Activated T-helper 17 cell treated with anti-CD3 and anti-CD28 coated beads, Interleukin-2, amount 50 U/mL, for 72 hours (primary cell): ENCODE measurements around the gene SEZ6L2. TPM values are rescaled to one million over a fixed set of nuclear protein-coding genes. Genes with fewer than 3 reads are reported as not detected.
A peak's percentile ranks its signal among the peaks of the same experiment; 100 is the strongest.
"Not testable (repeated sequence)": the region's sequence is repeated elsewhere in the genome, so short reads cannot be mapped to it uniquely, and the experiment has no call there.

ENCODE experiments used
- ATAC-seq: fragments of 150-1000 bp; cut with Tn5 transposase; replicated peaks from 2 replicates; pipeline ENCODE4 v1.10.0; 2021; ENCODE audit warnings: mild to moderate bottlenecking, moderate library complexity
- H3K27ac Mint-ChIP-seq: one replicate; pipeline ENCODE4 v1.8.0; 2022; ENCODE audit warnings: mixed read lengths
- H3K27me3 Mint-ChIP-seq: one replicate; pipeline ENCODE4 v1.8.0; 2022; ENCODE audit warnings: mixed read lengths
- H3K36me3 Mint-ChIP-seq: one replicate; pipeline ENCODE4 v1.8.0; 2022; ENCODE audit warnings: low read depth, mild to moderate bottlenecking, mixed read lengths
- H3K4me1 Mint-ChIP-seq: one replicate; pipeline ENCODE4 v1.8.0; 2022; ENCODE audit warnings: mixed read lengths
- H3K4me3 Mint-ChIP-seq: one replicate; pipeline ENCODE4 v1.8.0; 2022; ENCODE audit warnings: mild to moderate bottlenecking, mixed read lengths
- H3K9me3 Mint-ChIP-seq: one replicate; pipeline ENCODE4 v1.8.0; 2022; ENCODE audit warnings: mixed read lengths
- total RNA-seq, 2 donors: library from RNA; stranded (reverse); gene quantifications; one replicate each; pipeline ENCODE4 v1.2.3, GENCODE V29; 2022

The SEZ6L2 gene
- total RNA-seq, 2 donors from 2014 or later = 0.56 TPM; not detected in 1

DNA sequence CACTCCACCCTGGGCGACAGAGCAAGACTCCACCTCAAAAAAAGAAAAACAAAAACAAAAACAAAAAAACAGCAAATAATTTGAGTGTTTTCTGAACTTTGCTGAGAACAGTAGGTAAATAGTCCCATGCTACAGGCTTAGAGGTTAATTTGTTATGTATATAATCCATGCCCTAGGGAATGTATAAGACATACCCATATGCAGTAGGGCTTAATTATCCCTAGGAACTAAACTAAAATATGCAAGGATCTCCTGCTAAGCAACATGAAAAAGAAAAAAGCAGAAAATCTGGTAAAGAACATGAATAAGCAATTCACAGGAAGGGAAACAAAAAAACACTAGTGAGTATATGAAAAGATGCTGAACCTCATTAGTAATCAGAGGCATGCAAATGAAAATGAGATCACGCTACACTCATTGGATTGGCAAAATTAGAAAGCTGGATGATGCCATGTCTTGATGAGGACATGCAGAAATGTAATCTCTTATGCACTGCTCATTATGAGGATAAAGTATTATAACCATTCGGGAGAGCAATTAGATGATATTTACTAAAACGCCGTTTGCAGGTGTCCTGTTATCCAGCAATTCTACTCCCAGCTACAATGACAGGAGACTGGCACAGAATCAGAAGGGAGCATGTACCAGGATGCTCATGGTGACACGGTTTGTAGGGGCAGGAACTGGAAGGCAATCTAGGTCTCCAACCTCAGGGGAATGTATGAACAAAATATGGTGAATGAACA lies 21.1 kb upstream of the SEZ6L2 start:
- Mint-ChIP-seq H3K36me3 (peaks cover 92% of the 10 kb centered on the region), H3K9me3 (no peaks in the 10 kb centered on the region), H3K4me3 (no peak overlapping the region), H3K27ac (no peak overlapping the region), H3K27me3 (no peaks in the 10 kb centered on the region), H3K4me1 (peaks cover 7% of the 10 kb centered on the region)
- ATAC-seq = no peak

DNA sequence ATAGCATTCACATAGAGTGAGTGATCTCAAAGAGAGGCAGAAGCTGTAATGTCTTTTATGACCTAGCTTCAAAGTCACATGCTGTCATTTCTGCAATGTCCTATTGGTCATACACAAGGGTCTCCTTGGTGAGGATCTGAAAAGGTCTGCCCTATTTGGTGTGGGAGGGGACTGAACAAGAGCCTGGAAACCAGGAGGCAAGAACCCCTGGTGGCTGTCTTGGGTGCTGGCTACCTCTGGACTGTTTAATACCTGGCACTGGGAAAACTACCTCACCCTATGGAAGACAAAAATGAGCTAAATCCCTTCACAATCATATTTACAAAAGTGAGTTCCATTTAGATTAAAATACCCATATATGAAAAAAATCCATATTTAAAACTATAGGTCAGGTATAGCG lies 17.6 kb upstream of the SEZ6L2 start:
- Mint-ChIP-seq H3K27me3 (no peaks in the 10 kb centered on the region), H3K4me1 (no peaks in the 10 kb centered on the region), H3K4me3 (no peak overlapping the region), H3K9me3 (no peaks in the 10 kb centered on the region), H3K27ac (no peak overlapping the region), H3K36me3 (peaks cover 84% of the 10 kb centered on the region)
- ATAC-seq = no peak

DNA sequence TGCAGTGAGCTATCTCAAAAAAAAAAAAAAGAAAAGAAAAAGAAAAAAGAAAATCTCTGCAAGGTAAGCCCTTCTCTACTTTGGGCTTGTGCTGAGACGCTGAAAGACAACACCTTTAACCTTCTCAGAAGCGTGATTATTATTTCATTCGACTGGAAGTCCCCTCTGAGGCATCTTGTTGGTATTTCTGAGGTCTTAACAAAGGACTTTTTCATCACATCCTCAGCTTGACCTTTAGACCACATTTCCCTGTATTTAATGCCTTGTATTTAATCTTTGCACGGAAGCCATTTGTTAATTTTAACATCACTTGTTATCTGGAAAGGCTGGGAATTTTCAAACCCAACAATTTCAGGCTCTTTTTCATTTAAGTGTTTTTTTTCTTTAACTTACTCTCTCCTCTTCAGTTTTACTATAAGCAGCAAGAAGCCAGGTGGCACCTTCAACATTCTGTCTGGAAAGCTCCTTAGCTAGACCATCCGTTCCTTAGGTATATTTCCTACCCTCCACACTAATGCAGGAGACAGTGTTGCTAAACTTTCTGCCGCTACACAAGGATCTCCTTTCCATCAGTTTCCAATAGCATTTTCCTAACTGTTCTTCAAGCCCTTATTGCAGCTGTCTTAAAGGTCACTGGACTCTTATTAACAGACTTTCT lies 16.4 kb upstream of the SEZ6L2 start:
- no peak for ATAC-seq

DNA sequence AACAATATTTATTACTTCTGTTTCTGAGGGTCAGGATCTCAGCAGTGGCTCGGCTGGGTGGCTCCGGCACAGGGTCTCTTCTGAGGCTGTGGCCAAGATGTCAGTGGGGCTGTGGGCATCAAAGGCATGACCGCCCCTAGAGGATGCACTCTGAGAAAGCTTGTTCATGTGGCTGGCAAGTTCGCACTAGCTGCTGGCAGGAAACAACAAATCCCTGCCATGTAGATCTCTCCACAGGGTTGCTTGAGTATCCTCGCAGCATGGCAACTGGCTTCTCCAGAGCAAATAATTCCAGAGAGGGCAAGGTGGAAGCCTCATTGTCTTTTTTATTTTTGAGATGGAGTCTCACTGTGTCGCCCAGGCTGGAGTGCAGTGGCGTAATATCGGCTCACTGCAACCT lies 14.2 kb upstream of the SEZ6L2 start:
- H3K27ac Mint-ChIP-seq = no peak overlapping the region
- H3K4me3 Mint-ChIP-seq = no peak overlapping the region
- H3K36me3 Mint-ChIP-seq = peaks cover 51% of the 10 kb centered on the region
- no peaks in the 10 kb centered on the region for H3K4me1 Mint-ChIP-seq
- no peak for ATAC-seq
- no peaks in the 10 kb centered on the region for H3K9me3 Mint-ChIP-seq
- H3K27me3 Mint-ChIP-seq = no peaks in the 10 kb centered on the region

More for the DNA sequence above, 16.4 kb upstream of the SEZ6L2 start:
- H3K4me3 Mint-ChIP-seq = no peak overlapping the region
- no peaks in the 10 kb centered on the region for H3K4me1 Mint-ChIP-seq
- no peaks in the 10 kb centered on the region for H3K27me3 Mint-ChIP-seq
- H3K27ac Mint-ChIP-seq = no peak overlapping the region
- H3K9me3 Mint-ChIP-seq = no peaks in the 10 kb centered on the region
- H3K36me3 Mint-ChIP-seq = peaks cover 71% of the 10 kb centered on the region

DNA sequence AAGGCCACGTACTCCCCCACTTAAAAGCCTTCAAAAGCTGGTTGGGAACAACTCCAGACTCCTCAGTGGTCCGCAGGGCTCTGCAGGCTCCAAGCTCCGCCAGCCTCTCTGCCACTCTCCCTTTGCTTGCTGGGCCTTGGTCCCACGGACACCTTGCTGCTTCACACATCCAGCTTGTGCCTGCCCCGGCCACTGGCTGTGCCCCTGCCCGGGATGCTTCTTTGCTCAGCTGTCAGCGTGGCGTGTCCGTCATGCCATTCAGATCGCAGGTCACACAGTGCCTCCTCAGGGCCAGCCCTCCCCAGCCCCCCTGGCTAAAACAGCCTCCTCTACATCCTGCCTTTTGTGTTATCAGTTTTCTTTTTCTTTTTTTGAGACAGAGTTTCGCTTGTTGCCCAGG lies 12.7 kb upstream of the SEZ6L2 start:
- ATAC-seq = no peak
- no peaks in the 10 kb centered on the region for H3K9me3 Mint-ChIP-seq
- H3K4me1 Mint-ChIP-seq = no peaks in the 10 kb centered on the region
- no peaks in the 10 kb centered on the region for H3K27me3 Mint-ChIP-seq
- H3K36me3 Mint-ChIP-seq = peaks cover 43% of the 10 kb centered on the region
- H3K27ac Mint-ChIP-seq = peak overlapping the region; percentile 70
- no peak overlapping the region for H3K4me3 Mint-ChIP-seq

DNA sequence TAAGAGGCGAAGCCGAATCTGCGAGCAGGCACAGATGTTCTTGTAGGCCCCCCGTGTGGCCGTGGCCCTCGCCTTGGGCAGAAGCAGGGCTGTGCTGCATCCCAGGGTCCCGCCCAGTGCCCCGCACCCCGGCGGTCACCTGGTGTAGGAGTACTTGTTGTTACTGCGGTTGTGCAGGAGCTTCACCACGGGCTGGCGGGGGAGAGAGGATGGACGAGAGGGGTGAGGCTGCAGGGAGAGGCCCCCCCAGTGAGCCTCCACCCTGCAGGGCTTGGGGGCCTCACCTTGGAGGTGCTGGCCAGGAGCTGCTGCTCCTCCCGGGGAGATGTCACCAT lies 12.3 kb upstream of the SEZ6L2 start:
- Mint-ChIP-seq H3K27ac (no peak overlapping the region), H3K36me3 (peaks cover 38% of the 10 kb centered on the region), H3K27me3 (no peaks in the 10 kb centered on the region), H3K9me3 (no peaks in the 10 kb centered on the region), H3K4me1 (no peaks in the 10 kb centered on the region), H3K4me3 (no peak overlapping the region)
- ATAC-seq = no peak

DNA sequence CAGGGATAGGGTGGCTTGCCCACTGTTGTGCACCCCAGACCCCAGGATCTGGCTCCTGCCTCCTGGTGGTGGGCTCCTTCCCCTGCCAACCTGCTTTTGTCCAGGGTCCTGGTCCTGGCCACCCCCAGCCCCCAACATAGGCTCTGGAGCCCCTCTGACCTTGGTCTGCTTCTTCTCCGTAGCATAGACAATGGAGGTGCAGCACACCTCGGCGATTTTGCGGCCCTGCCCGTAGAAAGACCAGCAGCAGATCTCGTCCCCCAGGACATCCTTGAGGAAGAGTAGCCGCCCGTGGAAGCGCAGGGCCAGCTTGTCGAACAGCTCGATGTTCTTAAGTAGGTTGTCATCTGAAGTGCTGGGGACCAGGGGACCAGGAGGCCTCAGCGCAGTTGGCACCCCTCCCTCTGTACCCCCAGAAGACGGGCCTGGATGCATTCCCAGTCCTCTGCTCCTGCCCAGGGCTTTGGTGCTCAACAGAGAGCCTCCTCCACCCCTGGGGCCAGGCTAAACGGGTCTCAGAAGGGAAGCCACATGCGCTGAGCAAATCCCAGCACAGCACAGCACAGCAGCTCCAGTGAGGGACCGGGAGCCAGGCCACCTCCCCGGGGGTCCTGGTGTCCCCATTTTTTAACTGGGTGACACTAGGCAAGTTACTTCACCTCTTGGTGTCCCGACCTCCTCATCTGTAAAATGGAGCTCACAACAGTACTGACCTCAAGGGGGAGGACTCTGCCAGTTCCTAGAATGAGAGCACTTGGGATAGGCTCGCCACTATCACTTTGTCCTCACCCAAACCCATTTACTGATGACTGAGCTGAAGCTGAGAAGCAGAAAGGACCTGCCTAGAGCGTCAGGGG lies 11.7 kb upstream of the SEZ6L2 start:
- H3K27ac Mint-ChIP-seq = no peak overlapping the region
- no peaks in the 10 kb centered on the region for H3K4me1 Mint-ChIP-seq
- H3K27me3 Mint-ChIP-seq = no peaks in the 10 kb centered on the region
- no peak for ATAC-seq
- no peak overlapping the region for H3K4me3 Mint-ChIP-seq
- H3K9me3 Mint-ChIP-seq = no peaks in the 10 kb centered on the region
- H3K36me3 Mint-ChIP-seq = peaks cover 32% of the 10 kb centered on the region

DNA sequence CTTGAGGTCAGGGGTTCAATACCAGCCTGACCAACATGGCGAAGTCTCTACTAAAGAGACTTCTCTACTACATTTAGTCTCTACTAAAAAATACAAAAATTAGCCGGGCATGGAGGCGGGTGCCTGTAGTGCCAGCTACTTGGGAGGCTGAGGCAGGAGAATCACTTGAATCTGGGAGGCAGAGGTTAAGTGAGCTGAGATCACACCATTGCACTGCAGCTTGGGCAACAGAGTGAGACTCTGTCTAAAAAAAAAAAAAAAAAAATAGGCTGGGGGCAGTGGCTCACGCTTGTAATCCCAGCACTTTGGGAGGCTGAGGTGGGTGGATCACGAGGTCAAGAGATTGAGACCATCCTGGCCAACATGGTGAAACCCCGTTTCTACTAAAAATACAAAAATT lies 10.5 kb upstream of the SEZ6L2 start:
- peaks cover 20% of the 10 kb centered on the region for H3K36me3 Mint-ChIP-seq
- H3K4me3 Mint-ChIP-seq, H3K9me3 Mint-ChIP-seq, H3K4me1 Mint-ChIP-seq, H3K27me3 Mint-ChIP-seq, H3K27ac Mint-ChIP-seq, ATAC-seq: not testable (repeated sequence)

DNA sequence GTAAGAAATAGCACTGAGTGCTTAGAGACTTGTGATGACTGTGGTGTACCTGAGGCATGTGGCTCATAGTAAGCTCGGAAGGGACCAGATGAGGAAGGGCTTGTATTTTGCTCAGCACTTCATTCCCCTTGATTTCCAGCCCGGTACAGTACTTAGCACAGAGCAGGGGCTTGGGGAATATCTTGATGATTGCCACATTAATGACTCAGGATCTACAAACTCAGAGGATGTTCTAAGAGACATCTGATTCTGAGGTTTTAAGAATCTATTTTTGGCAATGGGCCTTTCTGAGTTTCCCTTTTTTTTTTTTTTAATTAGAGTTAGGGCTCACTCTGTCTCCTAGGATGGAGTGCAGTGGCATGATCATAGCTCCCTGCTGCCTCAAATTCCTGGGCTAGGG lies 10.0 kb upstream of the SEZ6L2 start:
- no peaks in the 10 kb centered on the region for H3K9me3 Mint-ChIP-seq

DNA sequence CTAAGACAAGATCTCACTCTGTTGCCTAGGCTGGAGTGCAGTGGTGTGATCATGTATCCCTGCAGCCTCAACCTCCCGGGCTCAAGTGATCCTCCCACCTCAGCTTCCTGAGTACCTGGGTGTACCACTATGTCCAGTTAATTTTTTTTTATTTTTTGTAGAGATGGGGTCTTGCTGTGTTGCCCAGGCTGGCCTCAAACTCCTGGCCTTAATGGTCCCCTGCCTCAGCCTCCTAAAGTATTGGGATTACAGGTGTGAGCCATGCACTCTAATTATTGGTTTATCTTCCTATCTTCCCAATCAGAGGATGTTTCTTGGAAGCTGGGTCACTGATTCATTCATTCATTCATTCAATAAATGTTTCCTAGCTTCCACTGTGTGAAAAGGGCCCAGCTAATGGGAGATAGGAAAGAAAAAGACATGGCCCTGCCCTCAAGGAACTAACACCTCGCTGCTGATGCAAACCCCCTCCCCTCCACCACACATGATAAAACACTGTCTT lies 9.4 kb upstream of the SEZ6L2 start:
- Mint-ChIP-seq H3K36me3 (peaks cover 10% of the 10 kb centered on the region), H3K9me3 (no peaks in the 10 kb centered on the region)

More for the DNA sequence above, 10.0 kb upstream of the SEZ6L2 start:
- peaks cover 16% of the 10 kb centered on the region for H3K36me3 Mint-ChIP-seq
- H3K27me3 Mint-ChIP-seq = no peaks in the 10 kb centered on the region
- no peaks in the 10 kb centered on the region for H3K4me1 Mint-ChIP-seq
- H3K4me3 Mint-ChIP-seq = no peak overlapping the region
- H3K27ac Mint-ChIP-seq = no peak overlapping the region
- no peak for ATAC-seq

DNA sequence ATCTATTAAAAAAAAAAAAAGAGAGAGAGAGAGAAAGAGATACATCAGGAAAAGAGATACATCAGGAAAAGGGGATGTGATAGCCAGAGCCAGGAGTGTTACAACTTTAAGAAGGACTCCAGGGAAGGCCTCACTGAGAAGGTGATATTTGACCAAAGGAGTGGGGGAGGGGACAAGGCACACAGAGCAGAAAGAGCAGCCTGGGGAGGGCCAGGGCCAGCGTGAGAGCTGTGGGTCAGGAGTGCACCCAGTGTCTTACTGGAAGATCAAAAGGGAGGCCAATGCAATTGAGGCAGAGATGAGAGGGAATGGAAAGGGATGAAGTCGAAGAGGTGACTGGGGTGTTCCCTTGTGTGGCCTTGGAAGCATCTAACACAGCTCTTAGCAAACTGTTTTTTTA lies 8.6 kb upstream of the SEZ6L2 start:
- Mint-ChIP-seq H3K27me3 (no peaks in the 10 kb centered on the region), H3K36me3 (peaks cover 2% of the 10 kb centered on the region), H3K27ac (peak overlapping the region; percentile 24), H3K4me3 (no peak overlapping the region), H3K4me1 (peaks cover 5% of the 10 kb centered on the region), H3K9me3 (no peaks in the 10 kb centered on the region)
- no peak for ATAC-seq

More for the DNA sequence above, 9.4 kb upstream of the SEZ6L2 start:
- Mint-ChIP-seq H3K27ac (no peak overlapping the region), H3K4me3 (no peak overlapping the region), H3K4me1 (peaks cover under 1% of the 10 kb centered on the region), H3K27me3 (no peaks in the 10 kb centered on the region)
- no peak for ATAC-seq

DNA sequence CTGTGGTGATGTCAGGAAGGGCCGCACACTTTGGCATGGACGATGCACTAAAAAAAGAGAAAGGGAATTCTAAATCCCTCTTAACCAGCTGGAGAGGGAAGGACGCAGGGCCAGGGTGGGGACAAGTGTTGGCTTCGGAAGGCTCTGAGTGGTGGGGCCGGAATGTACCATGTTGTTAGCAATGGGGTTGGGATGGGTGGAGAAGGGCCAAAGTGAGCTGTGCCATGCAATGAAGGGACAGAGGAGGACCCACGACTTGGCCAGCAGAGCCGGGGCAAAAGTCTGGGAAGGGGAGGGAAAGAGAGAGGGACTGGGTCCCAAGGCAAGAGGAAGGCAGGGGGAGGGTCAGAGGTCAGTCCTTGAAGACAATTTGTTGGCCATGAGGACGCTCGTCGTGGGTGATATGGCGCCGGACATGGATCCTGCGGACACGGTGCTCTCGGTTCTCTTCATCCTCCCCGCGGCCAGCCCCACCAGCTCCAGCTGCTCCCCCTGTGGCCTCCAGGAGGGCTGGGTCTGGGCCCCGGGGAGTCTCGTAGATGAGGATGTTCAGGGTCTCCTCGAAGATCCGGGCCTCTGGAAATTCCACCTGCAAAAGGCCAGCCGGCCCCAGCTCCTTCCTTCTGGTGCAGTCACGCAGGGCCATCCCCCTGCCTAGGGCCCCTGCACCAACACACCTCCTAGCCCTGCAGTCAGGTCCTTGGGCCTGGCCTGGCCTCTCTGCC lies 7.3 kb upstream of the SEZ6L2 start:
- H3K9me3 Mint-ChIP-seq = no peaks in the 10 kb centered on the region

DNA sequence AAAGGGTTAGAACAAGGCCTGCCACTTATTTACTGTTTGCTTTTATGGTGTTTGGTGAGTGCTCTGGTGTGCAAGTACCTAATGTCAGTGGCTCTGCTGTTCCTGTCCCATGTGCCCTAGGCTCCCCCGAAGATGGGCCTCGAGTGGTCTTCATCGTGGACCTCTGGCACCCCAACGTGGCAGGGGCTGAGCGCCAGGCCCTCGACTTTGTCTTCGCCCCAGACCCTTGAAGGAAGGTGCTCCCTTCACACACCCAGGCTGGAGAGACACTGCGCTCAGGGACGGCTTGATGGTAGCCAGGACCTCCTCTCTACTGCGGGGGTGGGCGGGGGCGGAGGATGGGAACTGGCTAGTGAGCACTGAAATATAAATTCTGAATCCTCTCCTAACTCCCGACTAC lies 6.3 kb upstream of the SEZ6L2 start:
- Mint-ChIP-seq H3K9me3 (no peaks in the 10 kb centered on the region), H3K27me3 (peaks cover 1% of the 10 kb centered on the region), H3K4me1 (peaks cover 9% of the 10 kb centered on the region), H3K4me3 (no peak overlapping the region), H3K36me3 (no peaks in the 10 kb centered on the region), H3K27ac (no peak overlapping the region)
- no peak for ATAC-seq

More for the DNA sequence above, 7.3 kb upstream of the SEZ6L2 start:
- H3K36me3 Mint-ChIP-seq = no peaks in the 10 kb centered on the region
- ATAC-seq = no peak
- no peaks in the 10 kb centered on the region for H3K27me3 Mint-ChIP-seq
- peaks cover 5% of the 10 kb centered on the region for H3K4me1 Mint-ChIP-seq
- H3K4me3 Mint-ChIP-seq = no peak overlapping the region
- H3K27ac Mint-ChIP-seq = no peak overlapping the region

DNA sequence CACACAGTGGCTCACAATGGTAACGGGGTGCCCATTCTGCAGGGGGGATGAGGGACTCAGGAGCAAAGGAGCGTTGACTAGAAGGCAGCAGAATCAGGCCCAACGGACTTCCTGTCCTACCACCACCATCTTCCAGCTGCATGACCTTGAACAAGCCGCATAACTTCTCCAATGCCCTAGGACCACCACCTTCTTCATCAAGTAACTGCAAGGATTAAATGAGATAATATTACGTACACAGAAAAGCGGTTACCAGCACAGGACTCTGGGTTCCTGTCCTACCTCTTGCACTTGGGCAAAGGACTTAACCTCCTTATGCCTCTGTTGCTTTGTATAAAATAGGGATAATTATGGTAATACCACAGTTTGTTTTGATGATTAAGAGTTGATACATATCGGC lies 5.6 kb upstream of the SEZ6L2 start:
- no peak for ATAC-seq
- Mint-ChIP-seq H3K4me1 (peaks cover 12% of the 10 kb centered on the region), H3K4me3 (no peak overlapping the region), H3K27me3 (peaks cover 5% of the 10 kb centered on the region), H3K9me3 (no peaks in the 10 kb centered on the region), H3K27ac (no peak overlapping the region), H3K36me3 (no peaks in the 10 kb centered on the region)
